ENCODE data around the gene ICAM1. TPM values are rescaled to one million over a fixed set of nuclear protein-coding genes. Genes with fewer than 3 reads are reported as not detected.
A peak's percentile ranks its signal among the peaks of the same experiment; 100 is the strongest.

ICAM1 gene
- total and polyA plus RNA-seq, 2 of the 13 experiments (the other 11 are each of a cell fraction or from before 2014, with no cell fraction given), result 37.9 to 98.4 TPM

DNA sequence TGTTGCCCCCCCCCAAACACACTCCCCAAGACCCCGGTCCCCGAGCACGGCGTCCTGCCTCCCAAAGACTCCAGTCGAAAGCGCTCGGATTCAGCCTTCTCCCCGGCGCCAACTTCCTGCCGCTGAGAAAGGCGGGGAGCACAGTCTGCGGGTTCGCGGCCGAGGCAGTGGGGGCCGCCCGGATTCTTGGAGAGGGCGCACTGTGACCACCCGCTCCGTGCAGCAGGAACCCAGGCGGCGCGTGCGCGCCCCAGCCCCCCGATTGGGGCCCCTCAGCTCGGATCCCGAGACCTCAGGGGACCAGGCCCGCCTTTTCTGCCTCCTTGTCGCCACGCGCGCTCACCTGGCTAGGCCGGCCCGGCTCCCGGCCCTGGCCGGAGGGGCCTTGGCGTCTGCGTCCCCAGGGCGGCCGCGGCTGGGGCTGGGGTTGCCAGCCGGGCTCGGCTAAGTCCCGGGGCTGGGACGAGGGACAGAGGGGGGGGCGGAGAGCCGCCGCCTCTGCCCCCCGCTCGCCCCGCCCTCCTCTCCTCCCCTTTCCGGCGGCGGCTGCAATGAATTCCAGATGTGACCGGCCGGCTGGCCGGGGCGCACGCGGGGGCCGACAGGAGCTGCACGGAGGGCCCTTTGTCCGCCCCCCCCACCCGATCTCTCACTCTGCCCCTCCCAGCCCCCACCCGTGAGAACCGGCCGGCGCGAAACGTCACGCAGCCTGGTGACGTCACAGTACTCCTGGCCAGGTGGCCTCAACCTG lies 39.9 kb upstream of the ICAM1 start, which contains the start of gene S1PR2 (continued):
- TF ChIP-seq SPEN (CRISPR knock-in tag; IDR thresholded peaks at IDR 0.05; ENCODE audit: low read depth) (0 out of 2 replicates have a peak, but pooled peaks have one; percentile 24), PHF5A (CRISPR knock-in tag; IDR thresholded peaks at IDR 0.05; ENCODE audit: low read depth, unreplicated experiment) (no peak), ZNF563 (CRISPR knock-in tag; IDR thresholded peaks at IDR 0.05) (peak; percentile 36; the same call in 1 of the 2 replicates), ZNF749 (CRISPR knock-in tag; IDR thresholded peaks at IDR 0.05; ENCODE audit: borderline replicate concordance) (no peak), GATAD2A (CRISPR knock-in tag; IDR thresholded peaks at IDR 0.05) (no peak), ZFX (CRISPR knock-in tag; IDR thresholded peaks at IDR 0.05; ENCODE audit: low read depth) (peak; percentile 56; the same call in 1 of the 2 replicates), POGZ (CRISPR knock-in tag; IDR thresholded peaks at IDR 0.05) (0 out of 2 replicates have a peak, but pooled peaks have one; percentile 10), ZNF678 (CRISPR knock-in tag; IDR thresholded peaks at IDR 0.05) (no peak), ETV5 (CRISPR knock-in tag; IDR thresholded peaks at IDR 0.05; ENCODE audit: borderline replicate concordance) (0 out of 2 replicates have a peak, but pooled peaks have one; percentile 13), ZNF256 (CRISPR knock-in tag; conservative IDR thresholded peaks at IDR 0.05) (no peak), ZNF607 (CRISPR knock-in tag; IDR thresholded peaks at IDR 0.05; ENCODE audit: borderline replicate concordance) (no peak), NAIF1 (CRISPR knock-in tag; IDR thresholded peaks at IDR 0.05; ENCODE audit: borderline replicate concordance) (no peak), ZNF83 (CRISPR knock-in tag; IDR thresholded peaks at IDR 0.05; ENCODE audit: borderline replicate concordance) (no peak), ZNF3 (CRISPR knock-in tag; IDR thresholded peaks at IDR 0.05) (no peak), IKZF4 (CRISPR knock-in tag; IDR thresholded peaks at IDR 0.05; ENCODE audit: borderline replicate concordance, low read depth, not compliant biosample characterization) (peak; percentile 21), MTA1 (CRISPR knock-in tag; IDR thresholded peaks at IDR 0.05; ENCODE audit: borderline replicate concordance) (no peak)
- TF ChIP-seq, protein P1, sequence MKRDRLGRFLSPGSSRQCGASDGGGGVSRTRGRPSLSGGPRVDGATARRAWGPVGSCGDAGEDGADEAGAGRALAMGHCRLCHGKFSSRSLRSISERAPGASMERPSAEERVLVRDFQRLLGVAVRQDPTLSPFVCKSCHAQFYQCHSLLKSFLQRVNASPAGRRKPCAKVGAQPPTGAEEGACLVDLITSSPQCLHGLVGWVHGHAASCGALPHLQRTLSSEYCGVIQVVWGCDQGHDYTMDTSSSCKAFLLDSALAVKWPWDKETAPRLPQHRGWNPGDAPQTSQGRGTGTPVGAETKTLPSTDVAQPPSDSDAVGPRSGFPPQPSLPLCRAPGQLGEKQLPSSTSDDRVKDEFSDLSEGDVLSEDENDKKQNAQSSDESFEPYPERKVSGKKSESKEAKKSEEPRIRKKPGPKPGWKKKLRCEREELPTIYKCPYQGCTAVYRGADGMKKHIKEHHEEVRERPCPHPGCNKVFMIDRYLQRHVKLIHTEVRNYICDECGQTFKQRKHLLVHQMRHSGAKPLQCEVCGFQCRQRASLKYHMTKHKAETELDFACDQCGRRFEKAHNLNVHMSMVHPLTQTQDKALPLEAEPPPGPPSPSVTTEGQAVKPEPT (CRISPR knock-in tag; IDR thresholded peaks at IDR 0.05; ENCODE audit: low read depth), result no peak
- TF ChIP-seq, protein P2, sequence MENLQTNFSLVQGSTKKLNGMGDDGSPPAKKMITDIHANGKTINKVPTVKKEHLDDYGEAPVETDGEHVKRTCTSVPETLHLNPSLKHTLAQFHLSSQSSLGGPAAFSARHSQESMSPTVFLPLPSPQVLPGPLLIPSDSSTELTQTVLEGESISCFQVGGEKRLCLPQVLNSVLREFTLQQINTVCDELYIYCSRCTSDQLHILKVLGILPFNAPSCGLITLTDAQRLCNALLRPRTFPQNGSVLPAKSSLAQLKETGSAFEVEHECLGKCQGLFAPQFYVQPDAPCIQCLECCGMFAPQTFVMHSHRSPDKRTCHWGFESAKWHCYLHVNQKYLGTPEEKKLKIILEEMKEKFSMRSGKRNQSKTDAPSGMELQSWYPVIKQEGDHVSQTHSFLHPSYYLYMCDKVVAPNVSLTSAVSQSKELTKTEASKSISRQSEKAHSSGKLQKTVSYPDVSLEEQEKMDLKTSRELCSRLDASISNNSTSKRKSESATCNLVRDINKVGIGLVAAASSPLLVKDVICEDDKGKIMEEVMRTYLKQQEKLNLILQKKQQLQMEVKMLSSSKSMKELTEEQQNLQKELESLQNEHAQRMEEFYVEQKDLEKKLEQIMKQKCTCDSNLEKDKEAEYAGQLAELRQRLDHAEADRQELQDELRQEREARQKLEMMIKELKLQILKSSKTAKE (CRISPR knock-in tag; IDR thresholded peaks at IDR 0.05; ENCODE audit: borderline replicate concordance), result no peak; the same call in 1 of the 2 replicates
- TF ChIP-seq, protein P3, sequence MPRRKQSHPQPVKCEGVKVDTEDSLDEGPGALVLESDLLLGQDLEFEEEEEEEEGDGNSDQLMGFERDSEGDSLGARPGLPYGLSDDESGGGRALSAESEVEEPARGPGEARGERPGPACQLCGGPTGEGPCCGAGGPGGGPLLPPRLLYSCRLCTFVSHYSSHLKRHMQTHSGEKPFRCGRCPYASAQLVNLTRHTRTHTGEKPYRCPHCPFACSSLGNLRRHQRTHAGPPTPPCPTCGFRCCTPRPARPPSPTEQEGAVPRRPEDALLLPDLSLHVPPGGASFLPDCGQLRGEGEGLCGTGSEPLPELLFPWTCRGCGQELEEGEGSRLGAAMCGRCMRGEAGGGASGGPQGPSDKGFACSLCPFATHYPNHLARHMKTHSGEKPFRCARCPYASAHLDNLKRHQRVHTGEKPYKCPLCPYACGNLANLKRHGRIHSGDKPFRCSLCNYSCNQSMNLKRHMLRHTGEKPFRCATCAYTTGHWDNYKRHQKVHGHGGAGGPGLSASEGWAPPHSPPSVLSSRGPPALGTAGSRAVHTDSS (CRISPR knock-in tag; conservative IDR thresholded peaks at IDR 0.05), result no peak
- TF ChIP-seq, protein P4, sequence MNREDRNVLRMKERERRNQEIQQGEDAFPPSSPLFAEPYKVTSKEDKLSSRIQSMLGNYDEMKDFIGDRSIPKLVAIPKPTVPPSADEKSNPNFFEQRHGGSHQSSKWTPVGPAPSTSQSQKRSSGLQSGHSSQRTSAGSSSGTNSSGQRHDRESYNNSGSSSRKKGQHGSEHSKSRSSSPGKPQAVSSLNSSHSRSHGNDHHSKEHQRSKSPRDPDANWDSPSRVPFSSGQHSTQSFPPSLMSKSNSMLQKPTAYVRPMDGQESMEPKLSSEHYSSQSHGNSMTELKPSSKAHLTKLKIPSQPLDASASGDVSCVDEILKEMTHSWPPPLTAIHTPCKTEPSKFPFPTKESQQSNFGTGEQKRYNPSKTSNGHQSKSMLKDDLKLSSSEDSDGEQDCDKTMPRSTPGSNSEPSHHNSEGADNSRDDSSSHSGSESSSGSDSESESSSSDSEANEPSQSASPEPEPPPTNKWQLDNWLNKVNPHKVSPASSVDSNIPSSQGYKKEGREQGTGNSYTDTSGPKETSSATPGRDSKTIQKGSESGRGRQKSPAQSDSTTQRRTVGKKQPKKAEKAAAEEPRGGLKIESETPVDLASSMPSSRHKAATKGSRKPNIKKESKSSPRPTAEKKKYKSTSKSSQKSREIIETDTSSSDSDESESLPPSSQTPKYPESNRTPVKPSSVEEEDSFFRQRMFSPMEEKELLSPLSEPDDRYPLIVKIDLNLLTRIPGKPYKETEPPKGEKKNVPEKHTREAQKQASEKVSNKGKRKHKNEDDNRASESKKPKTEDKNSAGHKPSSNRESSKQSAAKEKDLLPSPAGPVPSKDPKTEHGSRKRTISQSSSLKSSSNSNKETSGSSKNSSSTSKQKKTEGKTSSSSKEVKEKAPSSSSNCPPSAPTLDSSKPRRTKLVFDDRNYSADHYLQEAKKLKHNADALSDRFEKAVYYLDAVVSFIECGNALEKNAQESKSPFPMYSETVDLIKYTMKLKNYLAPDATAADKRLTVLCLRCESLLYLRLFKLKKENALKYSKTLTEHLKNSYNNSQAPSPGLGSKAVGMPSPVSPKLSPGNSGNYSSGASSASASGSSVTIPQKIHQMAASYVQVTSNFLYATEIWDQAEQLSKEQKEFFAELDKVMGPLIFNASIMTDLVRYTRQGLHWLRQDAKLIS (CRISPR knock-in tag; IDR thresholded peaks at IDR 0.05), result no peak

Data from HepG2 (cell line).